NCI-H1105 (cell line): Measurements from ENCODE around the gene BIVM.

ENCODE experiments used
- DNase-seq: peaks from one replicate; lab custom pipeline; 2025; lab: John Stamatoyannopoulos, UW

Gene BIVM

GRCh38 chr13:102881819-102882686 lies 83.1 kb downstream of the BIVM start:
- DNase-seq = no peak
